Measurements from ENCODE around the gene SETD1A.

Gene SETD1A

DNA sequence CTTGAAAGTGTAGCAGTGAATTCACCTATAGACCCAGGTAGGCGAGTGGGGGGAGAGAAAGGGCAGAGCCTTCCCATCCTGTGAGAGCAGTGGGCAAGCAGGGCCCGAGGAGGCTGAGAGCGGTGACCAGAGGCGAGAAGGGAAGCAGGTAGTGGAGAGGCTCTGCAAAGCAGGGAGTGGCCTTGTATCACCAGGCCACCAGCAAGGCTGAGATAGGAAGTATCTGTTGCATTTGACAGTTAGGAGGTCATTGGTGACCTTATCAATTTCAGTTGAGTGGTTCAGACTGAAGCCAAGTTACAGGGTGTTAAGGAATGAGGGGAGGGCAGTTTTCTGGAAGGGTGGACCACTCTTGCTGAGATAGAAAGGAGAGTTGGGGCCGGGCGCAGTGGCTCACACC, 16.8 kb downstream of the SETD1A start:
- no peak for TF ChIP-seq ZNF274 (IDR thresholded peaks at IDR 0.05; ENCODE audit: low read depth, low read length)
- no peak overlapping the region for H3K4me3 ChIP-seq (ENCODE audit: low read length)

DNA sequence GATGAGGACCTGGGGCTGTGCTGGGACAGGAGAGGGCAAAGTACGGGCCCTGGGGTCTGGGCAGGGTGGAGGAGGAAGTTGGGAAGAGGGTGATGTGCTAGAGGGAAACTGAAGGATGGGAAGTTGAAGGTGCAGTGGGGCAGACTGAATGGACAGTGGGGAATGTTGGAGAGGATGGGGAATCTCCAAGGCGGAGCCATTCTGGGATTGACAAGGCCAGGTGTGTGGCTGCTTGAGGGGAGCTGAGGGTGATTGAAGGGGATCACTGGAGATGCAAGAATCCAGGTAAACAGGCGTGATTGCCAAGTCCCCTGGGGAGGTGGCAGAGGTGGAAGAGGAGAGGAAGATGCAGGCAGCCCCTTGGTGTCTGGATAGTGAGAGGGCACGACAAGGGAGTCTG, 18.9 kb downstream of the SETD1A start:
- H3K4me3 ChIP-seq (ENCODE audit: low read length), result no peak overlapping the region
- no peak for TF ChIP-seq ZNF274 (IDR thresholded peaks at IDR 0.05; ENCODE audit: low read depth, low read length)

DNA sequence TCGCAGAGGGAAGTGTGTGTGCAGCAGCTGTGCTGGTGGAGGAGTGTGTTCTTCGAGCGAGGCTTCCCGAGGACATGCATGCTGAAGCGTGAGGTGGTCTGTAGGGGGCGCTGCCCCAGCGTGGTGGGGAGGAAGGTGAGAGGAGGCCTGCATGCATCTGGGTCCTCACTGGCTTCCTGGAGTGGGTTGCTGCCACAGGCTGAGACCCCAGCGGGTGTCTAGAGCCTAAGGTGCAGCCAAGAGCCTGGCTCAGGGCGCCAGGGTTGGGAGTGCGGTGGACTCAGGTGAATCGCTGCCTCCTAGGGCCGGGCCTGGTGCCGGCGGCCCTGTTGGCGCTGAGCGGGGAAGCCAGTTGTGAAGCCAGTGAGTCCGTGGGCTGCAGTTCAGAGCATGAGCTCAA, 19.9 kb downstream of the SETD1A start:
- H3K4me3 ChIP-seq (ENCODE audit: low read length), result no peak overlapping the region
- TF ChIP-seq ZNF274 (IDR thresholded peaks at IDR 0.05; ENCODE audit: low read depth, low read length), result no peak

DNA sequence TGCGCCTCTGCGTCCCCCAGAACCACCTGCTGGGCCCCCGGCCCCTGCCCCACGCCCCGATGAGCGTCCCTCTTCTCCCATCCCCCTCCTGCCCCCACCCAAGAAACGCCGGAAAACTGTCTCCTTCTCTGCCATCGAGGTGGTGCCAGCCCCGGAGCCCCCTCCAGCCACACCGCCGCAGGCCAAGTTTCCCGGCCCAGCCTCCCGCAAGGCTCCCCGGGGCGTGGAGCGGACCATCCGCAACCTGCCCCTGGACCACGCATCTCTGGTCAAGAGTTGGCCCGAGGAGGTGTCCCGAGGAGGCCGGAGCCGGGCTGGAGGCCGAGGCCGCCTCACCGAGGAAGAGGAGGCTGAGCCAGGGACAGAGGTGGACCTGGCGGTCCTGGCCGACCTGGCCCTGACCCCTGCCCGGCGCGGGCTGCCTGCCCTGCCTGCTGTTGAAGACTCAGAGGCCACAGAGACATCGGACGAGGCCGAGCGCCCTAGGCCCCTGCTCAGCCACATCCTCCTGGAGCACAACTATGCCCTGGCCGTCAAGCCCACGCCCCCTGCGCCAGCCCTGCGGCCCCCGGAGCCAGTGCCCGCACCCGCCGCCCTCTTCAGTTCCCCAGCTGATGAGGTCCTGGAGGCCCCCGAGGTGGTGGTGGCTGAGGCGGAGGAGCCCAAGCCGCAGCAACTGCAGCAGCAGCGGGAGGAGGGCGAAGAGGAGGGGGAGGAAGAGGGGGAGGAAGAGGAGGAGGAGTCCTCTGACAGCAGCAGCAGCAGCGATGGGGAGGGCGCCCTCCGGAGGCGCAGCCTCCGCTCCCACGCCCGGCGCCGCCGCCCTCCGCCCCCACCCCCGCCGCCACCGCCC, 21.8 kb downstream of the SETD1A start:
- TF ChIP-seq ZNF274 (IDR thresholded peaks at IDR 0.05; ENCODE audit: low read depth, low read length), result no peak
- H3K4me3 ChIP-seq (ENCODE audit: low read length), result no peak overlapping the region

DNA sequence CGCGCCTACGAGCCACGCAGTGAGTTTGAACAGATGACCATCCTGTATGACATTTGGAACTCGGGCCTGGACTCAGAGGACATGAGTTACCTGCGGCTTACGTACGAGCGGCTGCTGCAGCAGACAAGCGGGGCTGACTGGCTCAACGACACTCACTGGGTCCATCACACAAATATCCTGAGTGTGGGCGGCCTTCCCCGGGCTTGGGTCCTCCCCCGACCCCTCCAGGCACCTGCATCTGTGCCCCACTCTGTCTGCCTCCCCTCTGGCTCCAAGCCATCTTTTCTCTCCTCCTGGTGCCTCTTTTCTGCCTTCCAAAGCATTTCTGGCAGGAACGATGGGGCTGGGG, 22.4 kb downstream of the SETD1A start:
- no peak overlapping the region for H3K4me3 ChIP-seq (ENCODE audit: low read length)
- TF ChIP-seq ZNF274 (IDR thresholded peaks at IDR 0.05; ENCODE audit: low read depth, low read length), result no peak

DNA sequence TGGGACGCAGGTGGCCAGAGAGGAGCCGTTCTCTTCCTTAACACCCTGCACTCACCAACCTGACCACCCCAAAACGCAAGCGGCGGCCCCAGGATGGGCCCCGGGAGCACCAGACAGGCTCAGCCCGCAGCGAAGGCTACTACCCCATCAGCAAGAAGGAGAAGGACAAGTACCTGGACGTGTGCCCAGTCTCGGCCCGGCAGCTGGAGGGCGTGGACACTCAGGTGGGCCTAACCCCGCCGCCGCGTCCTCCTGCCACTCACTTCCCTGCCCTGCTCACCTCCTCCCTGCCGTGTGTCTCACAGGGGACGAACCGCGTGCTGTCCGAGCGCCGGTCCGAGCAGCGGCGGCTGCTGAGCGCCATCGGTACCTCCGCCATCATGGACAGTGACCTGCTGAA, 22.9 kb downstream of the SETD1A start:
- H3K4me3 ChIP-seq (ENCODE audit: low read length), result no peak overlapping the region
- no peak for TF ChIP-seq ZNF274 (IDR thresholded peaks at IDR 0.05; ENCODE audit: low read depth, low read length)

DNA sequence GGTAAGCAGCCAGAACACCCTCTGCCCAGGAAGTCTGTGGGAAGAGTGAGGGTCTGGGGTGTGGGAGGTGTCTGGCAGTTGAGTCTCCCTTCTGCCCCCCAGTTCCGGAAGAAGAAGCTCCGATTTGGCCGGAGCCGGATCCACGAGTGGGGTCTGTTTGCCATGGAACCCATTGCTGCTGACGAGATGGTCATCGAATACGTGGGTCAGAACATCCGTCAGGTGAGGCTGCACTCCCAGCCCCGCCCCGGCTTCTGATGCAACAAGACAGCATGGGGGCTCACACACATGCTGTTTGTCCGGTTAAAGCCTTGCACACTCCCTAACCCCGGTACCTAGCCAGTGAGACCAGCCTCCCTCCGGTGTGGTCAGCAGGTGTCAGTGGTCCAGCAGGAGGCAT, 23.4 kb downstream of the SETD1A start:
- H3K4me3 ChIP-seq (ENCODE audit: low read length), result no peak overlapping the region
- TF ChIP-seq ZNF274 (IDR thresholded peaks at IDR 0.05; ENCODE audit: low read depth, low read length), result no peak

DNA sequence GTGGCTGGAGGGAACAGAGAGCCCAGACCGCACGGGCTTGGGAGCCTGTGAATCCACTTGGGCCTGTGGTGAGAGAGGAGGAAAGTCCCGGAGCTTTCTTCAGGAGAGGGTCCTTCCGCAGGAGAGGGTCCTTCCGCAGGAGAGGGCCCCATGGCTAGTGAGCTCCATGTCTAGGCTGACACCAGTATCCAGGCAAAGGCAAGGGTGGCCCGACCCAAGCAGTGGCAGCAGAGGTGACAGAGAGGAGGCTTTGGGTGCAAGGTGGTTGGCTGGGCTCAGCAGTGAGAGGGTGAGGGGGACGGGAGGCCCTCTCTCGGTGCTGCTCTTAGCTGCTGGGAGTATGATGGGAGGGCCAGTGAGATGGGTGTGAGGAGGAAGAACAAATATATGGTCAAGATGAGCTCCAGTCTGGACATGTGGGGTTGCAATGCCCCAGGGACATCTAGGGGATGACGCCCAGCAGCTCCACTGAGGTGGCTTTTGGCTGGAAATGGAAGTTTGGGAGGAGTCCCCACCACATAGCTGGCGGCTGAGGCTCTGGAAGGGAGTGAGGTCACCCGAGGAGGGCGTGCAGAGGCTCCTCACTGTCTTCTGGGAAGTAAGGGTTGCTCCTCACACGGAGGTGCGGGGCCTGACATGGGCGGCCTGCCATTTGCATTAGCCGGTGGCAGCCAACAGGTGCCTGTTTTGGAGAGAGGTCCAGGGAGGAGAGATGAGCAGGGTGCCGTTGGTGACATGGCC, 25.2 kb downstream of the SETD1A start:
- H3K4me3 ChIP-seq (ENCODE audit: low read length), result no peak overlapping the region
- TF ChIP-seq ZNF274 (IDR thresholded peaks at IDR 0.05; ENCODE audit: low read depth, low read length), result no peak

DNA sequence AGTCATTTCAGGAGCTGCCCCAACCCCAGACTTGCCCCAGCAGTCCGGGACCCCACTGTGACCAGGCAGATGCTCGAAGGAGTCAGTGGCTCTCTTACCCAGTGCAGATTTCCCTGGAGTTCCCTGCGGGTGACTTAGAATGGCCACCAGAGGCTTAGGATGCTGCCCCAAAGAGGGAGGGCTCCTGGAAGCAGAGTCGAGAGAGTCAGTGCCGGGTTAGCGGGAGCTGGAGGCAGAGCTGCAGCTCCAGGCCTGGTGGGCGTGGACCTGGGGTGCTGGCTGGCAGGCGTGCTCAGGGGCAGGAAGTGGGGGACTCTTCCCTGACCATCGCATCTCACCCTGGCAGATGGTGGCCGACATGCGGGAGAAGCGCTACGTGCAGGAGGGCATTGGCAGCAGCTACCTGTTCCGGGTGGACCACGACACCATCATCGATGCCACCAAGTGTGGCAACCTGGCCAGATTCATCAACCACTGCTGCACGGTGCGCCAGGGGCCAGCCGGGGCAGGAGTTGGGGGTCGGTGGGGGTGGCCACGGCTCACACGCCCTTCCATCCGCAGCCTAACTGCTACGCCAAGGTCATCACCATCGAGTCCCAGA, 25.8 kb downstream of the SETD1A start:
- H3K4me3 ChIP-seq (ENCODE audit: low read length), result no peak overlapping the region
- no peak for TF ChIP-seq ZNF274 (IDR thresholded peaks at IDR 0.05; ENCODE audit: low read depth, low read length)

DNA sequence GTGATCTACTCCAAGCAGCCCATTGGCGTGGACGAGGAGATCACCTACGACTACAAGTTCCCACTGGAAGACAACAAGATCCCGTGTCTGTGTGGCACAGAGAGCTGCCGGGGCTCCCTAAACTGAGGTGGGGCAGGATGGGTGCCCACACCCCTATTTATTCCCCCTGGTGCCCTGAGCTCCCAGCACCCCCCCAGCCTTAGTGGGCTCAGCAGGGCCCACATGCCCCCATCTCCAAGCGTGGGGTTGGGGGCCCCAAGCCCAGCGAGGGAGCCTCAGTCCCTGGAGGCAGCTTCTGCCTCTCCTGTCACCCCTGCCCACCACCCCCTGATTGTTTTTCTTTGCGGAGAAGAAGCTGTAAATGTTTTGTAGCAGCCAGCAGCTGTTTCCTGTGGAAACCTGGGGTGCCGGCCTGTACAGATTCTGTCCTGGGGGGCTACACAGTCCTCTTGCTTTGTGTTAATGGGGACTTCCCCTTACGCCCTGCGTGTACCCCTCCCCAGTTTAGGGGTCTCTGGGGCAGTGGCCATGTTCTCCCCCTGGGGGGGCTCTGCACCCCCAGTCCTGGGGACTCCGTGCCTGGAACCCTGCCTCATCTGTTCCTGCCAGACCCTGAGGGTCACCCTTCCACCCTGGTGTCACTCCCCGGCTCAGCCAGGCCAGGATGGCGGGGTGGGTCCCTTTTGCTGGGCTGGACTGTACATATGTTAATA, 26.5 kb downstream of the SETD1A start:
- TF ChIP-seq ZNF274 (IDR thresholded peaks at IDR 0.05; ENCODE audit: low read depth, low read length), result no peak
- H3K4me3 ChIP-seq (ENCODE audit: low read length), result no peak overlapping the region

DNA sequence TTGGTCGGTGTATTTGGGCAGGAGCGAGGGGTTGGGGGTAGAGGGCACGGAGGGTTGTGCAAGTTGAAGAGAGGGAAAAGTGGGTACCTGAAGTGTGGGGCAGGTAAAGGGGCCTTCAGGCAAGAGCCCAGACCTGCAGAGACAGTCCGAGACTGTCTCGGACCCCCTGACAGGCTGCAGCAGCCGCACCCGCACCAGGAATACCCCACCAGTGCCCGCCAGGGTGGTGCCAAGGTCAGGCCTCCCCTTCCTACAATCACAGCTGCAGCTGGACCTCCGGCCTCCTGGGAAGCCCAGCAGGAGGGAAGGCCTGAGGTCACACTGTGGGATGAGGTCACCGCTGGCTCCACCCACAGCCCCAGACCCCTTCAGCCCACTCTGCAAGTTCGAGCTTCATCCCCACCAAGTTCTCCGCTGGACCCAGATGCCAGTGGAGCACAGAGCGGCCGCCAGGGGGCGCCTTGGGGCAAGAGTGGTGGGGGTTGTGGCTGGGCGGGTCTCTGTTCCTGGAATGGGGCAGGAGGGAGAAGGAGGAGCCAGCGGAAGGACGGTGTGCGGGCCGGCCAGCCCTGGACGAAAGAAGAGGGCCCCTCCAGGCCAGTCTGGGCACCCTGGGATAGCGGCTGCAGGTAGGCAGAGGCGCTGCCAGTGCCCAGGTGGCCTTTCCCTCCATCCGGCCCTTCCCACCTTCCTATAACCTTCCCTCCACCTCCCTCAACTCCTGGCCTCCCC, 27.3 kb downstream of the SETD1A start, which contains the start of gene HSD3B7:
HSD3B7 (plus strand) TSS at position 539 of the 732 bp plus-strand sequence. CDS start 452 bp downstream, outside the sequence.
- H3K4me3 ChIP-seq (ENCODE audit: low read length), result no peak within 1 kb of the TSS

DNA sequence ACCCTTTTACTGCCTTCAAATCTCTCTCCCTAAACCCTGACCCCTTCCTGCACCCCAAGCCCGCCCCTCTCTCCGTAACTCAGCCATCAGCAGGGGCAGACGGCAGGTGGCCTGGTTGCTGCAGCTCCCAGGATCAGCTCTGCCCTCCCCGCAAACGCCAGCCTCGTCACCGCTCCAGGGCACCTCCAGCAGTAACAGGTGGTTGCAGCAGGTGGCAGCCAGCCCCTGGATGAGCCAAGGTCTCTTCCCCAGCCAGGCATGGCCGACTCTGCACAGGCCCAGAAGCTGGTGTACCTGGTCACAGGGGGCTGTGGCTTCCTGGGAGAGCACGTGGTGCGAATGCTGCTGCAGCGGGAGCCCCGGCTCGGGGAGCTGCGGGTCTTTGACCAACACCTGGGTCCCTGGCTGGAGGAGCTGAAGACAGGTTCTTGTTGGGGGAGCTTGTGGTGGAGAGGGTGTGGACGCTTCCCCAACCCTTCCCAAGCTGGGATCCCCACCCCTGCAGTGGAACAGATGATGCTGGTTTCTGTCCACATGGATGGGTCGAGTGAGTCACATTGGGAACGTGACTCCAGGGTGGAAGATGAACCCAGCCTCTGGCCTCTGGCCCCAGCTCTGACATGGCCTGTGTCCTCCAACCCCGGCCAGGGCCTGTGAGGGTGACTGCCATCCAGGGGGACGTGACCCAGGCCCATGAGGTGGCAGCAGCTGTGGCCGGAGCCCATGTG, 28.0 kb downstream of the SETD1A start:
- H3K4me3 ChIP-seq (ENCODE audit: low read length), result no peak overlapping the region
- TF ChIP-seq ZNF274 (IDR thresholded peaks at IDR 0.05; ENCODE audit: low read depth, low read length), result no peak

More for the DNA sequence above, 27.3 kb downstream of the SETD1A start, which contains the start of gene HSD3B7:
- TF ChIP-seq ZNF274 (IDR thresholded peaks at IDR 0.05; ENCODE audit: low read depth, low read length), result no peak

All from GM08714 (cell line).